HG02885 (cell line): ENCODE data around the gene DHDH.
"Not testable (repeated sequence)": the region's sequence is repeated elsewhere in the genome, so short reads cannot be mapped to it uniquely, and the experiment has no call there.

Source experiments
- ATAC-seq: cut with Tn5 transposase; IDR thresholded peaks from one replicate; pipeline ENCODE4 v1.9.1; 2021; ENCODE audit warnings: mild to moderate bottlenecking; ENCODE audit not compliant: unreplicated experiment, poor library complexity

The DHDH gene

GRCh38 chr19:48933382-48933932, at the start of gene DHDH:
DHDH (plus strand) TSS chr19:48933699; CDS start chr19:48933722, 23 bp downstream.
- peak; percentile 45 for ATAC-seq

DNA sequence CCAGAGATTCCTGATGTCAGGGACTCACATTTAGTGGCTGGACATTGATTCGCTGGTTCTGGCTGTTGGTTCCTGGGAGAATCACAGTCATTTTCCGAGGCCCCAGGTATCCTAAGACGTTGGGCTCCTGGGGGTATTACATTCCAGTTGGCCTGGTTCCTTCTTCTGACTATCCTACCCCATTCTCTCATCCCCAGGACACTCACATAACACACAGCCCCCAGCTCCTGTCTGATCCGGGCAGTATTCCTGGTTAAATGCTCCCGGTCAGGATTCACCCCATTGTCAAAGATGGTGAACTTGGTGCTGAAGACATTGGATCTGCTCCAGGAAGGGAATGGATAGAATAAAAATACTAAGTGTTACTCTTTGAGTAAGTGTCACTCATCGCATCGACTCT, 49.8 kb upstream of the DHDH start:
- no peak for ATAC-seq

DNA sequence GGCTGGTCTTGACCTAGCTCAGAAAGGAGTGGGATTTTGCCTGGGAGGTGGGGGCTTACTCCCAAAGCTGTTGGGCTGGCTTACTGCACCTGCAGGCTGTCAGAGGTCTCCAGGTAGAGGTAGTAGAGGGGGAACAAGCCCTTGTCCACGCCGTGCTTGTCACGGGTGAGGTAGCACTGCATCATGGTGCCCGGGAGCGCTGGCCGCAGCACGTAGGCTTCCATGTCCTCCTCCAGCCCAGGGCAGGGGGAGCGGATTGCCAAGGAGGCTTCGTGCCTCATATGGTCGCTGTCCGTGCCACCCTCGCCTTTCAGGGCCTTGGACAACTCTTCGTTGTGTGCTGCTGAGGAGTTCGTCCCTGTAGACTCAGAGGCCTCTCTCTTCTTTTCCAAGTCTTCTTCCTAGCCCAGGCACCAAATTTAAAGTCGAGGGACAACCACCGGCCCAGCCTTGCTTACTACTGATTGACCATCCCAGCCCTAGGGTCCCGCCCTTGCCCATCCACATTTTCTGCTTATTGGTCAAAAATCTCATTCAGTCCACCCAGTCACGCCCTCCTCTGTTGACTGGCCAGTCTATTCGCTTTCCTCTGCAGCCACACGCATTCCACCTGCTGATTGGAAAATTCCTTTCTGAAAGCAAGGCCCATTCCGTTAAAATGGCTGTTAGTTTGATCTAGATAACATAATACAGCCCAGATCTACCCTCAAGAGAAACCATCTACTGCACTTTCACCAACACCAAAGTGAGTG, 45.5 kb upstream of the DHDH start:
- ATAC-seq: no peak

DNA sequence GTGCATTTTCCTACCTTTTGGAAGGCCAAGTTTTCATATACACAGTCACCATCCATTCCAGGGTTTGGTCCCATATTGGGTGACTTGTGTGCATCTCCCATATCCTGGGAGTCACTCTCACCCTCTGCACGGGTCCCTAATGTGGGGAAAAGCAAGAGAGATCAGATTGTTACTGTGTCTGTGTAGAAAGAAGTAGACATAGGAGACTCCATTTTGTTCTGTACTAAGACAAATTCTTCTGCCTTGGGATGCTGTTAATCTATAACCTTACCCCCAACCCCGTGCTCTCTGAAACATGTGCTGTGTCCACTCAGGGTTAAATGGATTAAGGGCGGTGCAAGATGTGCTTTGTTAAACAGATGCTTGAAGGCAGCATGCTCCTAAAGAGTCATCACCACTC, 44.0 kb upstream of the DHDH start:
- not testable (repeated sequence) for ATAC-seq

DNA sequence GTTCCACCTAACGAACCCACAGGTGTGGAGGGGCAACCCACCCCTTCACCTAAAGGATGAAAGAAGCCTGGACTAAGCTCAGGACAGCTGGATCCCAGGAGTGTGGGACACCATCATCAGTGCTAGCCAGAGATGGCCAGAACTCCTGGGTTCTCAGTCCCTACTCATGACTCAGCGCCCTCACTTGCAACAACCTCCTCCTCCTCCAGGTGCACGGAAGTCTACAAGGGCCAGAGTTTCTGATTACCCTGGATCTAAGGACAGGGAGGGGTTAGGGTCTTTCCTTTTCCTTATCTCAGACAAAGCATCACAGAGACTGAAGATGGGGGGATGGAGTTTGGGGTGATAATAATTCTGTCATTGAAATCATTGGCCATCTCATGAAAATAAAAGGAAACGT, 42.9 kb upstream of the DHDH start:
- no peak for ATAC-seq

DNA sequence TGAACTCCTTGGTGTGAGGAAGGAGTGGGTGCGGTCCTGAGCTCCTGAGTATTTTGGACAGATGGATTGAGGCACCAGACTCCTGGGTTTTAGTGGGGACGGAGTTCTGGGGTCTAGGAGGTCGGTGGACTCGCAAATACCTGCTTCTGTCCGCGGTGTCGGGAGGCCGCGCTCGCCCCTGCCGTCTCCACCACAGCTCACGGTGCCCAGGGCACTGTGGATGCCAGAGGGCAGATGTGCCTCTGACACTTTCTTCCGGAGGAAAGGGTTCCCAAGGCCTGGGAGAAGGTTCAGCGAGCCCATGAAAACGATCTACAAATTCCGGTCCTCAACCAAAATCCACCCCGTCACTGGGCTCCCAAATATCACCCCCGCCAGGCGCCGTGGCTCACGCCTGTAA, 38.3 kb upstream of the DHDH start:
- no peak for ATAC-seq

DNA sequence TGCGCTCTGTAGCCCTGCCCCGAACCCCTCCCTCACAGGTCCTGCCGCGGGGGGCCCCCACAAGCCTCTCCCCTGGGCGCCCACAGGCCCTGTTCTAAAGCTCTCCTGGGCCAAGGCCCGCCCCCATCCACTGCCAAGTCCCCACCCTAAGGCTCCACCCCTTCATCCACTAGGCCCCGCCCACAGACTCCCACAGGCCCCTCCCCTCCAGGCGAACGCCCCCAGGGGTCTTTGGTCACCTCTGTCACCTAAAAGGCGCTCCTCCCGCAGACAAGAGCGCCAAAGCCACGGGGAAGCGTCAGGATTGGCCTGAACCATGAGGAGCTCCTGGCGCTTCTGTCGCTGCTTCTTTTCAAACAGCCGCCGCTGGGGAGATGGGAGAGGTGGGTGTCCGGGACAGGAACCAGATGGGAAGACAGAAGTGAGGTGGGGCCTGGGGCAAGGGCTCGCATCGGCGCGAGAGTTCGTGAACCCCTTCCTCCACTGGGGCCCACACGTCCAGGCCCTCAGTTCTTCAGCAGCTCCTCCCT, 37.2 kb upstream of the DHDH start:
- no peak for ATAC-seq

DNA sequence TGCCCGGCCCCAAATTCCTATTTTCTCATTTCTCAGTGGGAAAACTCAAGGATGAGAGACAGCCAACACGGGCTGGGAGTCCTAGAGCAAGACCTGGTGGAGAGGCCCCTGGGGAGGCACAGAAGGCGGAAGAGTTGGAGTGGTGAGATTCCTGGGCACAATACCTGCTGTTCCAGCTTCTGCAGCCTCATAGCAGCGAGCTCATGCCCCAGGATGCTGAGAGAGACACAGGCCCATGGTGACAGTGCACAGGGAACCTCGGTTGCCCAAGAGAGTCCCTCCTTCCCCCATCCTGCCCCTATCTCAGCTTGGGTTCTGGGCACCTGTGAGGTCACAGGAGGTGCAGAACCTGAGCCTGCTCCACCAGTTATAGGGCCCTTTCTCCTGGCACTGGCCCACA, 36.3 kb upstream of the DHDH start:
- ATAC-seq: no peak

GRCh38 chr19:48899386-48899749, 34.1 kb upstream of the DHDH start:
- ATAC-seq: not testable (repeated sequence)

- peak; percentile 92 for ATAC-seq
These were observed 33.6 kb upstream of the DHDH start, which contains the start of gene NUCB1 for GRCh38 chr19:48899781-48900476. NUCB1 (plus strand) TSS chr19:48900312; CDS start chr19:48900797, 485 bp downstream.

DNA sequence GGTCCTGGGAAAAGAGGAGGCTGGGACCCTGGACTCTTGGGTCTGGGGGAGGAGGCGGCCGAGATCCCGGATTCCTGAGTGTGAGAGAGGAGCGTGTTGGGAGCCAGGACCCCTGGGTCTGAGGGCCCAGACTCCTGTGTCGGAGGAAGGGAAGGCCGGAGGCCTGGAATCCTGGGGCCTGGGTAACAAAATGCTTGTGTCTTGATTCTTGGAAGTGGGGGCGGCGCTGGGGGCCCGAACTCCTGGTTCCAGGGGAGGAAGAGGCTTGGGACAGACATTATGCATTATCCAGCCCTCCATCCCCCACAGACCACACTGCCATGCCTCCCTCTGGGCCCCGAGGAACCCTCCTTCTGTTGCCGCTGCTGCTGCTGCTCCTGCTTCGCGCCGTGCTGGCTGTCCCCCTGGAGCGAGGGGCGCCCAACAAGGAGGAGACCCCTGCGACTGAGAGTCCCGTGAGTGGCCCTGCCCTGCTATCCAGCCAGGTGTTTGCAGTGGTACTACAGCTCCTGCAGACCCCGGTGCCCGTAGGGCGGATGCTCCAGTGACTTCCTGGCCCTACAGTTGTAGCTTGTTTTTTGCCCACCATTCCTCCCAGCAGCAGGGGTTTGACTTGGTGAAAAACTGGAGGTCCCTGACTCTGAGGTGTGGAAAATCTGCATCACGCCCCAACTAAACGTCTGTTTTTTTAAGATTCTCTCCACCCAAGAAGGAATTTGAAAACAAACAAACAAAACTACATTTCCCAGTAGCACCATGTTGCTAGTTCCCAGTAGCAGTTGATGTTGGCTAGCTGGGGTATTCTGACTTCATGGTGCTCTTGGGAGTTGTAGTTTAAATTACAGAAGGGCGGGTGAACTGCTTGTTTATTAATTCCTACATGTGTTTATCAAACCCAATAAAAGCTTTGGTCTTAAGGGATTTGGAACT, 32.8 kb upstream of the DHDH start:
- ATAC-seq: no peak

- ATAC-seq: not testable (repeated sequence)
These were observed 31.2 kb upstream of the DHDH start for GRCh38 chr19:48902291-48902690.

- ATAC-seq: not testable (repeated sequence)
These were observed 29.7 kb upstream of the DHDH start for GRCh38 chr19:48903788-48904187.

- no peak for ATAC-seq
These were observed 27.8 kb upstream of the DHDH start for GRCh38 chr19:48905664-48906063.

DNA sequence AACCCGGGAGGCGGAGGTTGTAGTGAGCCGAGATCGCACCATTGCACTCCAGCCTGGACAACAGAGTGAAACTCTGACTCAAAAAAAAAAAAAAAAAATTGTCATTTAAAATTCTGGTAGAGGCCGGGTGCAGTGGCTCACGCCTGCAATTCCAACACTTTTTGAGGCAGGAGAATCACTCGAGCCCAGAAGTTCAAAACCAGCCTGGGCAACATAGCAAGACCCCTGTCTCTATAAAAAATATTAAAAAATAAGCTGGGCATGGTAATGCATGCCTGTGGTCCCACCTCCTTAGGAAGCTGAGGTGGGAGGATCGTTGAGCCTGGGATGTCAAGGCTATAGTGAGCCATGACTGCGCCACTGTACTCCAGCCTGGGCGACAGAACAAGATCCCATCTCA, 27.2 kb upstream of the DHDH start:
- ATAC-seq: no peak

- no peak for ATAC-seq
These were observed 25.8 kb upstream of the DHDH start for GRCh38 chr19:48907671-48908070.

DNA sequence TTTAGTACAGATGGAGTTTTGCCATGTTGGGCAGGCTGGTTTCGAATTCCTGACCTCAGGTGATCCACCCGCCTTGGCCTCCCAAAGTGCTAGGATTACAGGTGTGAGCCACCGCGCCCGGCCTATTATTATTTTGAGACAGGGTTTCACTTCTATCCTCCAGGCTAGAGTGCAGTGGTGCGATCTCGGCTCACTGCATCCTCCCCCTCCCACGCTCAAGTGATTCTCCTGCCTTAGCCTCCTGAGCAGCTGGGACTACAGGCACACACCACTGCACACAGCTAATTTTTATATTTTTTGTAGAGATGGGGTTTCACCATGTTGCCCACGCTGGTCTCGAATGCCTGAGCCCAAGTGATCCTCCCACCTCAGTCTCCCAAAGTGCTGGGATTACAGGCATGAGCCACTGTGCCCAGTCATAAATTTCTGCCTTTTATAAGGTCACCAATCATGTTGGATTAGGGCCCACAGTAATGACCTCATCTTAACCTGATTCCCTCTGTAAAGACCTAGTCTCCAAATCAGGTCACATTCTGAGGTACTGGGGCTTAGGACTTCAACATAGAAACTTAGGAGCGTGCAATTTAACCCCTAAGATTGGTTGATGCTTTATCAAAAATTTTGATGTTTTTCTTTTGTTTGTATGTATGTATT, 23.9 kb upstream of the DHDH start:
- not testable (repeated sequence) for ATAC-seq

- ATAC-seq: no peak
These were observed 22.7 kb upstream of the DHDH start for GRCh38 chr19:48910803-48911202.

DNA sequence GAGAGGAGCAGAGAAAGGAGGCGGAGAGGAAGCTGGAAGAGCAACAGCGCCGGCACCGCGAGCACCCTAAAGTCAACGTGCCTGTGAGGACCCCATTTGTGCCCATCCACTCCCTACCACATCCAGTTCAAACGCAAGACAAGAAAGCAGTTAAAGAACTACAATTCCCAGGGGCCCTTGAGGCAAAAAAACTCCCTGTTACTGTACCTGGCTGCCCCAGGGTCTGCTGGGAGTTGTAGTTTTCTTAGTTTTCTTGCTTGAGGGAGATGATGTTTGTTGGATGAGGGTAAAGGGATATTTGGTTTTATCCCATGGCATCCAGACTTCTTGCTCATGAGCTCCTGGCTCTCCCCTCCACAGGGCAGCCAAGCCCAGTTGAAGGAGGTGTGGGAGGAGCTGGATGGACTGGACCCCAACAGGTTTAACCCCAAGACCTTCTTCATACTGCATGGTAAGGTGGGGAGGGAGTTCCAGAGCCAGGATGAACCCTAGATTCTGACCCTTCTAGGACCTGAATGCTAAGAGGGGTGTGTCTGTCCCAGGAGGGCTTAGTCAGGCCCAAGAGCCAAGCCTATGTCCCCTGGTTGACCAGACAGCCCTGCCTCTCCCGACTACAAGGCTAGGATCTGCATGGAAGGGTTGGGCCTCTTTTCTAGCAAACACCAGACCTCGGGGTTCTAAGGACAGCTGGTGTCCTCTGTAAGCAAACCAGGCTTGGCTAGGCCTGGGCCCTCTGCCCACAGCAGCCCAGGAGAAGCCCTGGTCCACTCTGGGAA, 20.2 kb upstream of the DHDH start:
- ATAC-seq: no peak
